Kidney (tissue), 14 donors: ENCODE data around the gene SLC45A1. TPM values are rescaled to one million over a fixed set of nuclear protein-coding genes. Genes with fewer than 3 reads are reported as not detected.

ENCODE experiments used
- DNase-seq, 5 donors: peaks; one replicate each; pipeline ENCODE4 v3.0.0-alpha.2; 2013 to 2020
- FAIRE-seq: peaks from 2 replicates; lab custom pipeline; 2012; peaks lifted over from hg19 to GRCh38; lab: Jason Lieb, UNC
- H3K27ac ChIP-seq, 2 donors: one replicate each; pipeline ENCODE4 v1.7.0; 2013; ENCODE audit warnings: low read depth in 2 of 2, low read length in 2 of 2, inconsistent platforms in 1 of 2
- H3K27me3 ChIP-seq: one replicate; pipeline ENCODE4 v1.7.1; 2013; ENCODE audit warnings: low read length, inconsistent platforms; ENCODE audit not compliant: control insufficient read depth, insufficient read depth
- H3K36me3 ChIP-seq, 3 donors: one replicate each; pipeline versions ENCODE4 v1.7.0 to v1.7.1; 2013; ENCODE audit warnings: low read length in 3 of 3, control low read depth in 1 of 3, inconsistent platforms in 1 of 3; ENCODE audit not compliant: insufficient read depth in 3 of 3, control insufficient read depth in 2 of 3
- H3K4me1 ChIP-seq, 3 donors: one replicate each; pipeline versions ENCODE4 v1.7.0 to v1.7.1; 2013; ENCODE audit warnings: low read length in 3 of 3, inconsistent platforms in 1 of 3, low read depth in 1 of 3; ENCODE audit not compliant: control insufficient read depth in 2 of 3, insufficient read depth in 2 of 3
- H3K4me3 ChIP-seq, 3 donors: one replicate each; pipeline versions ENCODE4 v1.7.0 to v1.8.1; 2013; ENCODE audit warnings: low read length in 3 of 3, control low read depth in 1 of 3, inconsistent platforms in 1 of 3
- H3K9ac ChIP-seq, 3 donors: one replicate each; pipeline versions ENCODE4 v1.7.0 to v1.7.1; 2013; ENCODE audit warnings: low read length in 3 of 3, control low read depth in 1 of 3, inconsistent platforms in 1 of 3
- H3K9me3 ChIP-seq, 3 donors: one replicate each; pipeline versions ENCODE4 v1.7.0 to v1.7.1; 2013; ENCODE audit warnings: low read length in 3 of 3, control low read depth in 1 of 3, inconsistent platforms in 1 of 3; ENCODE audit not compliant: control insufficient read depth in 2 of 3, insufficient read depth in 1 of 3
- intact Hi-C: fragments of 100-400 bp; cut with DNase I; formaldehyde crosslinking; loops from one replicate; pipeline ENCODE4 v1.11.1; 2022
- polyA plus RNA-seq: library from polyadenylated mRNA; stranded (reverse); fragments of 350-450 nt; fragmentation: Illumina TruSeq; extraction: RNeasy Lipid Tissue Mini Kit (QIAGEN cat#74804); gene quantifications from one replicate; pipeline ENCODE4 v1.2.3, GENCODE V29; 2014; ENCODE audit warnings: low read depth, low replicate concordance; ENCODE audit not compliant: insufficient read depth
- total RNA-seq: library from RNA; stranded (reverse); fragmentation: NEBNext Ultra II Directional; extraction: Animal tissue kit (Norgen Biotek cat#: 25700); gene quantifications from one replicate; pipeline ENCODE4 v1.2.1, GENCODE V29; 2021
- TF ChIP-seq, protein P1 (sequence below): IDR thresholded peaks from 3 replicates; pipeline ENCODE4 v1.5.1; 2012; ENCODE audit warnings: mild to moderate bottlenecking, moderate library complexity, borderline replicate concordance; ENCODE audit not compliant: insufficient read depth; ENCODE audit errors: extremely low read depth
- donor health status: control.
- donor health status: control.
- donor health status: control.
- donor health status: control.
- donor health status: control.
- donor health status: DM: yes; HTN: yes; CAD: no.
- donor health status: Normal renal cell carcinoma (clear cell type).

Gene SLC45A1
- total and polyA plus RNA-seq, 2 donors from 2014 or later: 1.8 to 9.2 TPM

- TF ChIP-seq, protein P1, sequence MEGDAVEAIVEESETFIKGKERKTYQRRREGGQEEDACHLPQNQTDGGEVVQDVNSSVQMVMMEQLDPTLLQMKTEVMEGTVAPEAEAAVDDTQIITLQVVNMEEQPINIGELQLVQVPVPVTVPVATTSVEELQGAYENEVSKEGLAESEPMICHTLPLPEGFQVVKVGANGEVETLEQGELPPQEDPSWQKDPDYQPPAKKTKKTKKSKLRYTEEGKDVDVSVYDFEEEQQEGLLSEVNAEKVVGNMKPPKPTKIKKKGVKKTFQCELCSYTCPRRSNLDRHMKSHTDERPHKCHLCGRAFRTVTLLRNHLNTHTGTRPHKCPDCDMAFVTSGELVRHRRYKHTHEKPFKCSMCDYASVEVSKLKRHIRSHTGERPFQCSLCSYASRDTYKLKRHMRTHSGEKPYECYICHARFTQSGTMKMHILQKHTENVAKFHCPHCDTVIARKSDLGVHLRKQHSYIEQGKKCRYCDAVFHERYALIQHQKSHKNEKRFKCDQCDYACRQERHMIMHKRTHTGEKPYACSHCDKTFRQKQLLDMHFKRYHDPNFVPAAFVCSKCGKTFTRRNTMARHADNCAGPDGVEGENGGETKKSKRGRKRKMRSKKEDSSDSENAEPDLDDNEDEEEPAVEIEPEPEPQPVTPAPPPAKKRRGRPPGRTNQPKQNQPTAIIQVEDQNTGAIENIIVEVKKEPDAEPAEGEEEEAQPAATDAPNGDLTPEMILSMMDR: no peak
- intact Hi-C loops: no loop called here
- FAIRE-seq: no peak
- Histone ChIP-seq H3K4me1 (peaks cover 0 to 8% (median 0%) of the 10 kb centered on the region in 3 donors), H3K27ac (no peak overlapping the region), H3K9me3 (no peaks in the 10 kb centered on the region), H3K27me3 (no peaks in the 10 kb centered on the region), H3K9ac (no peak overlapping the region), H3K4me3 (no peak overlapping the region), H3K36me3 (no peaks in the 10 kb centered on the region)
- peak in 2 of 5 donors; percentile 31 to 60 for DNase-seq
Measured at GRCh38 chr1:8338526-8339202, 20.8 kb downstream of the SLC45A1 start.

GRCh38 chr1:8339203-8339600, 21.3 kb downstream of the SLC45A1 start:
- TF ChIP-seq, protein P1: no peak
- intact Hi-C loops: no loop called here
- H3K27me3 ChIP-seq: no peaks in the 10 kb centered on the region
- FAIRE-seq (no peak), DNase-seq (peak in 1 of 5 donors; percentile 68)
- no peaks in the 10 kb centered on the region for H3K36me3 ChIP-seq
- H3K27ac ChIP-seq: no peak overlapping the region
- no peaks in the 10 kb centered on the region for H3K9me3 ChIP-seq
- peaks cover 0 to 13% (median 0%) of the 10 kb centered on the region in 3 donors for H3K4me1 ChIP-seq
- H3K9ac ChIP-seq: no peak overlapping the region
- H3K4me3 ChIP-seq: no peak overlapping the region

DNA sequence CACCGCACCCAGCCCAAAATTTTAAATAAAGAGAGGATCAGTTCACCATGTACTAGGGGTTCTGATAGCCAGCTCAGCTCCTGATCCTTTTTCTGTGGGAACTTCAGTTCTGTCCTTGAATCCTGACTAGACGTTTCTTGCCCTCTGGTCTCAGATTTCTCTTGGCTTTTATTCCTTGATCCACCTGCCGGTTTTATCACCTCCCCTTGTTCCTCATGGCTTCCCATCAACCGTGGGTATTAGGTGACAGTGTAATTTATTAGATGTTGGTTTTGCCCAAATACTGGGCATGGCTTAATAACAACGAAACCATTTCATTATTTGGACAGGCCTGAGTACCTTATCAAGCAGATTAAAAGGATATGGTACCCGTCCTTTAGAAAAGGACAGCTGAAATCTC, 22.5 kb downstream of the SLC45A1 start:
- Histone ChIP-seq H3K27me3 (no peaks in the 10 kb centered on the region), H3K4me1 (peaks cover 0 to 16% (median 0%) of the 10 kb centered on the region in 3 donors), H3K9ac (no peak overlapping the region), H3K4me3 (no peak overlapping the region), H3K36me3 (no peaks in the 10 kb centered on the region), H3K27ac (no peak overlapping the region), H3K9me3 (no peaks in the 10 kb centered on the region)
- intact Hi-C loops: no loop called here
- TF ChIP-seq, protein P1: no peak
- FAIRE-seq (no peak), DNase-seq (peak in 1 of 5 donors; percentile 55)
